ENCODE data around the gene ZNF581.

- TF ChIP-seq, protein P1, sequence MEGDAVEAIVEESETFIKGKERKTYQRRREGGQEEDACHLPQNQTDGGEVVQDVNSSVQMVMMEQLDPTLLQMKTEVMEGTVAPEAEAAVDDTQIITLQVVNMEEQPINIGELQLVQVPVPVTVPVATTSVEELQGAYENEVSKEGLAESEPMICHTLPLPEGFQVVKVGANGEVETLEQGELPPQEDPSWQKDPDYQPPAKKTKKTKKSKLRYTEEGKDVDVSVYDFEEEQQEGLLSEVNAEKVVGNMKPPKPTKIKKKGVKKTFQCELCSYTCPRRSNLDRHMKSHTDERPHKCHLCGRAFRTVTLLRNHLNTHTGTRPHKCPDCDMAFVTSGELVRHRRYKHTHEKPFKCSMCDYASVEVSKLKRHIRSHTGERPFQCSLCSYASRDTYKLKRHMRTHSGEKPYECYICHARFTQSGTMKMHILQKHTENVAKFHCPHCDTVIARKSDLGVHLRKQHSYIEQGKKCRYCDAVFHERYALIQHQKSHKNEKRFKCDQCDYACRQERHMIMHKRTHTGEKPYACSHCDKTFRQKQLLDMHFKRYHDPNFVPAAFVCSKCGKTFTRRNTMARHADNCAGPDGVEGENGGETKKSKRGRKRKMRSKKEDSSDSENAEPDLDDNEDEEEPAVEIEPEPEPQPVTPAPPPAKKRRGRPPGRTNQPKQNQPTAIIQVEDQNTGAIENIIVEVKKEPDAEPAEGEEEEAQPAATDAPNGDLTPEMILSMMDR (conservative IDR thresholded peaks at IDR 0.05 in 1 of 2, IDR thresholded peaks at IDR 0.05 in 1 of 2; ENCODE audit: extremely low read depth in 1 of 2, insufficient read depth in 1 of 2, low read depth in 1 of 2, low read length in 2 of 2): no peak
- TF ChIP-seq EZH2 (IDR thresholded peaks at IDR 0.05; ENCODE audit: borderline replicate concordance, low read length): no peak
These were observed 16.4 kb downstream of the ZNF581 start for GRCh38 chr19:55659822-55660221.
